ENCODE measurements around the gene TFF3.

TFF3 gene

GRCh38 chr21:42338729-42339715 is 23.8 kb upstream of the TFF3 start:
- no peaks in the 10 kb centered on the region for H3K9me3 Mint-ChIP-seq
- H3K4me3 Mint-ChIP-seq, result no peak overlapping the region
- H3K4me1 Mint-ChIP-seq (ENCODE audit: low read depth), result peaks cover 8% of the 10 kb centered on the region
- H3K36me3 Mint-ChIP-seq (ENCODE audit: low read depth), result no peaks in the 10 kb centered on the region
- no peak overlapping the region for H3K27ac Mint-ChIP-seq
- no peaks in the 10 kb centered on the region for H3K27me3 Mint-ChIP-seq

DNA sequence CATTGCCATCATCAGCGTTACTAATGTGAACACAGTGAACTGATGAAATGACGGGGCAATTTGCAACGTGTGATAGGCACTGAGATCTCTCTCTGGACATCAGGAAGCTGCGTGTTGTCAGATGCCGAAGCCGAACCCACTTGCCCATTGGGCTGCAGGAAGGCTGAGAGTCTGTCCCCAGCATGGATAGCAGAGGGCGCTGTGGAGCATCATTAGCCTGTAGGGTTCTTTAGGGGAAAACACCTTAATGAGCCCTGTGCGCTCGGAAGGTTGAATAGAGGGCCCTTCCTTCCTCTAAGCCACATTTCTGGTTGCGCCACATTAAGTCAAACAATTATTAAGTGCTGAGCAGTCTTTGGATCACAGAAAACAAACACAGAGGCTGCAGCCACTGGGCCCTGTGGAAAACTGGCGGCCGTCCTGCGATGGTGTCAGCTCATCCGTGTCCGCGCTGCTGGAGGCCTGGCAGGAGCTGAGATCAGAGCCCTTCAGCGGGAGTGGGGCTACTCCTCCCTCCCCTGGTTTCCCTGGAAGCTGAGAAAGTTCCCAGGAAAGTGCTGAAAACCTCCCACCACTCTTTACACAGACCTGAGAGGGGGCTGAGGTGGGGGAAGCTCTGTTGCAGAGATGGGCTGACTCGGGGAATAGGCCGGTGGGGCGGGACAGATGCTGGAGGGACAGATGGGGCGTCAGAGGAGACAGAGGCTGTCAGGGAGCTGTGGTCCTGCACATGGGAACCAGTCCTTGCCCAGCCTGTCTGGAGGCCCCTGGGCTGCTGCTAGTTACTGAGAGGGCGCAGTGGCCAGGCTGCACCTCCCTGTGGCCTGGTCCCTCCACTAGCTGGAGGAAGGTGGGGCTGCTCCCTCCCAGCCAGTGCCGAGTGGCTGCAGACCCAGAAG is 22.9 kb upstream of the TFF3 start:
- H3K4me1 Mint-ChIP-seq (ENCODE audit: low read depth), result peaks cover 8% of the 10 kb centered on the region
- H3K27me3 Mint-ChIP-seq, result peaks cover 3% of the 10 kb centered on the region
- no peaks in the 10 kb centered on the region for H3K9me3 Mint-ChIP-seq
- H3K4me3 Mint-ChIP-seq, result peak overlapping the region; percentile 23
- peak overlapping the region; percentile 37 for H3K27ac Mint-ChIP-seq
- no peaks in the 10 kb centered on the region for H3K36me3 Mint-ChIP-seq (ENCODE audit: low read depth)

DNA sequence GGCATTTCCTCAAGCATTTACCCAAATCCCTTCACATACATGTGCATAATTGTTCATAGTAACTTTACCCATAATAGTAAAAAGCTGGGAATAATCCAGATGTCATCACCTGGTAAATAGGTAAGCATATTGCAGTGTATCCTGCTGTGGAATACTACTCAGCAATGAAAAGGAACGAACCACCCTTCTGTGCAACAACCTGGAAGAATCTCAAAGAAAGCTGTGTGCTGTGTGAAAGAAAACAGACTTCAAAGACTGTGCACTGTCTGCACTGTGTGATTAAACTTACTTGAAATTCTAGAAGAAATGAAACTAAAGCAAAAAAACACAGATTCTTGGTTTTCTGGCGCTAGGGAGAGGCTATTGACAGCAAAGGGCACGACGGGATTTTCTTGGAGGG is 22.1 kb upstream of the TFF3 start:
- Mint-ChIP-seq H3K36me3 (ENCODE audit: low read depth) (no peaks in the 10 kb centered on the region), H3K9me3 (no peaks in the 10 kb centered on the region), H3K4me3 (no peak overlapping the region), H3K27ac (peak overlapping the region; percentile 37), H3K4me1 (ENCODE audit: low read depth) (peaks cover 8% of the 10 kb centered on the region), H3K27me3 (peaks cover 3% of the 10 kb centered on the region)

- H3K4me3 Mint-ChIP-seq, result no peak overlapping the region
- H3K4me1 Mint-ChIP-seq (ENCODE audit: low read depth), result peaks cover 8% of the 10 kb centered on the region
- no peaks in the 10 kb centered on the region for H3K36me3 Mint-ChIP-seq (ENCODE audit: low read depth)
- peaks cover 3% of the 10 kb centered on the region for H3K27me3 Mint-ChIP-seq
- H3K27ac Mint-ChIP-seq, result no peak overlapping the region
- peaks cover 3% of the 10 kb centered on the region for H3K9me3 Mint-ChIP-seq
These were observed 20.8 kb upstream of the TFF3 start for GRCh38 chr21:42336054-42336453.

- Mint-ChIP-seq H3K9me3 (peaks cover 5% of the 10 kb centered on the region), H3K27me3 (peaks cover 3% of the 10 kb centered on the region), H3K4me1 (ENCODE audit: low read depth) (peaks cover 3% of the 10 kb centered on the region)
These were observed 17.5 kb upstream of the TFF3 start for GRCh38 chr21:42332557-42333317.

GRCh38 chr21:42331660-42332059 is 16.5 kb upstream of the TFF3 start:
- peaks cover 5% of the 10 kb centered on the region for H3K9me3 Mint-ChIP-seq
- peaks cover 3% of the 10 kb centered on the region for H3K27me3 Mint-ChIP-seq
- no peaks in the 10 kb centered on the region for H3K36me3 Mint-ChIP-seq (ENCODE audit: low read depth)
- H3K27ac Mint-ChIP-seq, result no peak overlapping the region
- no peaks in the 10 kb centered on the region for H3K4me1 Mint-ChIP-seq (ENCODE audit: low read depth)
- no peak overlapping the region for H3K4me3 Mint-ChIP-seq

More at GRCh38 chr21:42332557-42333317, 17.5 kb upstream of the TFF3 start:
- Mint-ChIP-seq H3K4me3 (no peak overlapping the region), H3K27ac (no peak overlapping the region), H3K36me3 (ENCODE audit: low read depth) (no peaks in the 10 kb centered on the region)

DNA sequence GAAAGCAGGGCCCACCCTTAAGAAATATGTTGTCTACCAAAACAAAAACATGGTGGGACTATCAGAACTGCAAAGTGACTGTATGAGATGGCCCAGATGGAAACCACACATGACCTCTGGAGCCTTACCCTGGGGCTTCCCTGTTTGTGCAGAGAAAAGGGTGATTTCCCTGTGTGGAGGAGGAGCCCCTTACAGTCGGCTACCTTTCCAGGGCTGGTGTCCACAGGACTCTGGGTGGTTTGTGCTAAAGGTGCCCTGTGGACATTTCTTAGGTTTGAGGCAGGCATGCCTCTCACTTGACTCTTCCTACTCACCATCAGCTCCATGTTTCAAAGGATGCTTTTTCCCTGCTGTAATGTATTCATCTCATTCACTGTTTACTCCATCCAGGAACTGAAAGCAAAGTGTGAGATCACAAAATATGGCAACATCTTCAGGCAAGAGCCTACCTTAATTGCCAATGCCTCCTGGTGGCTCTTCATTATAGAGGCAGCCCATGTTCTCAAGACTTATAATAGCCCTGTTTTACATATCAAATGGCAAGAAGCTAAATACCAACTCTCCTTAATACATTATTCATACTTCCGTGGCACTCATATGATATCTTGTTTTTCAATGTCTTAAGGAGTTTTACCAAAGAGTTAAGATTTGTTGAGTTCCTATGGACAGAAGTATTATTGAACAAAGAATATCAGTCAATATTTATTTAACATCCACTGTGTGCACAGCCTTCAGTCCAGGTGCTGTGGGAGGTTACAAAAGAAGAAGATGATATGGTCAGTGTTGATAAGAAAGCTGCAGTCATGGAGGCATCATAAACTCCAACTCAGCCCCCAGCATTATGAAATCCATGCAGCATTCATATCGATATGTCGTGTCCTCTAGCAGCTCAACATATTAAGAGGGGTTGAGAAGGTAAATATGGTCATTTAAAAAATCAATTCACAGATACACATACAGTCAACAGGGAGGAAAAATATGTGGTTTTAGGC is 15.5 kb upstream of the TFF3 start:
- no peak overlapping the region for H3K4me3 Mint-ChIP-seq
- H3K27ac Mint-ChIP-seq, result no peak overlapping the region
- peaks cover 5% of the 10 kb centered on the region for H3K27me3 Mint-ChIP-seq
- no peaks in the 10 kb centered on the region for H3K36me3 Mint-ChIP-seq (ENCODE audit: low read depth)
- peaks cover 5% of the 10 kb centered on the region for H3K9me3 Mint-ChIP-seq
- no peaks in the 10 kb centered on the region for H3K4me1 Mint-ChIP-seq (ENCODE audit: low read depth)

DNA sequence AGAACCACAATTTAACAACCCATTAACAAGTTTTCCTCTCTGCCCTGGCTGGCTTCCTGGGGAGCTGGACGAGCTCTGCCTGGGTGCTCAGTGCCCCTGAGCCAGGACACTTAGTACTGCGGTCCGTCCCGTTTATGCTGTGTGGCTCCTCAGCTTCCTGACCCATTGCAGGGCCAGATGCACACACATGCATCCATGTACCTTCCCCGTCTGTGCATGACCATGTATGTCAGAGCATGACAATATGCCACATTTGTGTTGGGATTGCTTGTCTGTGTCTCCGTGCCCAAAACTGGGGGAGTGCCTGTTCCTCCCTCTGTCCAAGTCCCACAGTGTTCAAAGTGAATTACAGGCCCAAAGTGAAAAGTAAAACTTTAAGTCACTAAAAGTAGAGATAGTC is 9.7 kb upstream of the TFF3 start:
- Mint-ChIP-seq H3K27me3 (peaks cover 9% of the 10 kb centered on the region), H3K9me3 (no peaks in the 10 kb centered on the region), H3K4me3 (no peak overlapping the region), H3K4me1 (ENCODE audit: low read depth) (no peaks in the 10 kb centered on the region), H3K36me3 (ENCODE audit: low read depth) (no peaks in the 10 kb centered on the region), H3K27ac (no peak overlapping the region)

DNA sequence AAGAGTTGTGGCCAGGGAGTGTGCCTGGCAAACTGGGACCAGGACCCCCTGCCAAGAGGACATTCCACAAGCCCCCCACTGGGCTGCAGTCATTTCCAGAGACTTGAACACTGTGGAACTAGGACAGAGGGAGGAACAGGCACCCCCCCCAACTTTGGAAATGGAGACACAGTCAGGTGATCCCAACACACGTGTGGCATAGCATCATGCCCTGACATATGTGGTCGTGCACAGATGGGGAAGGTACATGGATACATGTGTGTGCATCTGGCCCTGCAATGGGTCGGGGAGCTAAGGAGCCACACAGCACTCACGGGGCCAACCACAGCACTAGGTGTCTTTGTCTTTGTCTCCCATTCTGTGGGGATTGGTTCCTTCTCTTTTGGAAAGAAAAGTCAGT is 6.6 kb upstream of the TFF3 start:
- Mint-ChIP-seq H3K27me3 (peaks cover 9% of the 10 kb centered on the region), H3K27ac (no peak overlapping the region), H3K36me3 (ENCODE audit: low read depth) (no peaks in the 10 kb centered on the region), H3K4me1 (ENCODE audit: low read depth) (peaks cover 10% of the 10 kb centered on the region), H3K9me3 (no peaks in the 10 kb centered on the region), H3K4me3 (no peak overlapping the region)

DNA sequence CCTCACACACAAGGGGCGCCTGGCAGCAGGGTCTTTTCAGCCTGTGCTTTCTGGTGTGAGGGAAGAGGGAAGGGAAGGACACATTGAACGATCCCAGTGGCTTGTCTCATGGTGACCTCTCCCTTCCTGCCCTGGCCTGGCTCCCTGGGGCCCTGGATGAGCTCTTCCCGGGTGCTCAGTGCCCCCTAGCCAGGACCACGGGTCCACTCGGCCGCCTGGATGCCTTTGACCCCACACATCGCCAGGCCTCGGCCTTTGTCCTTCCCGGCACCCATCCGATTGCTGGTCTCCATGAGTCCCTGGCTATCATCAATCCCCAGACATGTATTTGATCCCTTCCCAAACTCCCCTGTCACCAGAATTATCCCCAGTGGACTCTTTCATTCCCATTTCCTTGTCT is 6.0 kb upstream of the TFF3 start:
- peaks cover 10% of the 10 kb centered on the region for H3K4me1 Mint-ChIP-seq (ENCODE audit: low read depth)
- H3K36me3 Mint-ChIP-seq (ENCODE audit: low read depth), result no peaks in the 10 kb centered on the region
- H3K27ac Mint-ChIP-seq, result no peak overlapping the region
- H3K9me3 Mint-ChIP-seq, result no peaks in the 10 kb centered on the region
- H3K27me3 Mint-ChIP-seq, result peaks cover 9% of the 10 kb centered on the region
- H3K4me3 Mint-ChIP-seq, result no peak overlapping the region

DNA sequence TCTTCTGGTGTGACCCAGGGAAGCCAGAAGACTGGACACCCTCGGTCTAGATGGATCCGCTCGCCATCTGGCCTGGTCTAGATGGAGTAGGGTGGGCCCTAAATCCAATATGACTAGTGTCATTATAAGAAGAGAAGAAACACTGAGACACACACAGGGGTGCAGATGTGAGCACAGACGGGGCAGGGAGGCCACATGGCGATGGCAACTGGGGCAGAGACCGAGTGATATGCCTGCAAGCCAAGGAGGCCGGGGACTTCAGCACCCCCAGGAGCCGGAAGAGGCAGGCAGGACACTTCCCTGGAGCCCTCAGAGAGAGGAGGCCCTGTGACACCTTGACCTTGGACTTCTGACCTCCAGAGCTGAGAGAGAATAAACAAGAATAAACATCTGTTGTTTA is 5.6 kb upstream of the TFF3 start:
- Mint-ChIP-seq H3K27ac (no peak overlapping the region), H3K4me3 (no peak overlapping the region), H3K9me3 (no peaks in the 10 kb centered on the region), H3K4me1 (ENCODE audit: low read depth) (peaks cover 10% of the 10 kb centered on the region), H3K27me3 (peaks cover 9% of the 10 kb centered on the region), H3K36me3 (ENCODE audit: low read depth) (no peaks in the 10 kb centered on the region)

DNA sequence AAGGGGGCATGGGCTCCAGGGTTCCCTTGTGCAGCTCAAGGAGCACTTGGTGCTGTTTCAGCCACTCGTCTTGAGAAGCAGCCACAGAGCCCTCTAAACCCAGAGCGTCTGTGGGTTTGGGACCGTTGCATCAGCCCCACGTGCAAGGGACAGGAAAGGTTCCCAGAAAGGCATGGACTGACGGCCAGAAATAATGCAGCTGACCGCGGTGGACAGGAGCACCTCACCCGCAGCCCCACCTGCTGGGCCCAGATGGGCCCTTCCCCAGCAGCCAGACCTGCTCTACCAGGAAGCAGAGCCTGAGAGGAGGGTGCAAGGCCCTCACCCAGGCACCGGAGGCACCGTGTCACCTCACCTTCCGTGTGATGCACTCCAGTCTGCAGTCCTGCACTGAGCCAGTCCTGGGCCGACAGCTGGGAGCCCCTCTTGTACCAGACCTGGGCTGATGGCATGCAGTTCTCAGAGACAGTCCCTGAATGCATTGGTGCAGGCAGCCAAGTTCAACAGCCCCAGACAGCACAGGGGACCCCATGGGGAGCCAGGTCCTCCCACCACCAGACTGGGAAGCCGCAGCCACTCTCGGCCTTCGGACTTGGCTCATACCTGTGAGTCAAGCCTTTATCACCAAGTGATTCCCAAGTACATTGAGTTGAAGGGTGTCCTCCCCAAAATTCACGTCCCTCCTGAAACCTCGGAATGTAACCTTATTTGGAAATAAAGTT is 4.8 kb upstream of the TFF3 start:
- Mint-ChIP-seq H3K36me3 (ENCODE audit: low read depth) (no peaks in the 10 kb centered on the region), H3K4me1 (ENCODE audit: low read depth) (peaks cover 10% of the 10 kb centered on the region), H3K9me3 (no peaks in the 10 kb centered on the region), H3K4me3 (no peak overlapping the region), H3K27ac (no peak overlapping the region), H3K27me3 (peaks cover 6% of the 10 kb centered on the region)

DNA sequence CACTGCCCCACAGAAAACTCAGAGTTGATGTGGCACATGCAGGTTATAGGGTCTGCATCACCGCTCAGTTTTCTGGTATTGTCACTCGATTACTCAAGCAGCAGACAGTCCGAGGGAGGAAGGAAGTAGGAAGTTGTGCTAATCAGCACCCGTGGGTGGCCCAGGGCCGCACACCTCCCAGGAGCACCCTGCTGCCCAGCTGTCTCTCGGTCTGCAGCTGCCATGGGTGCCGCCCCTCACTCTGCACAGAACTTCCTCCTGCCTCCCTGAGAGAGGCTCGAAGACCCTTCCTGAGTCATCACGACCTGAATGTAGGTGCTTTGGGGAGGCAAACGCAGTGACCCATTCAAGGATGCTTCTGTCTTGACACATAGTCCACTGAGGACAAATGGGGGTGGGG is 4.2 kb upstream of the TFF3 start:
- Mint-ChIP-seq H3K27ac (no peak overlapping the region), H3K4me3 (no peak overlapping the region), H3K9me3 (no peaks in the 10 kb centered on the region)

More for the DNA sequence above, 4.2 kb upstream of the TFF3 start:
- Mint-ChIP-seq H3K4me1 (ENCODE audit: low read depth) (peaks cover 10% of the 10 kb centered on the region), H3K27me3 (peaks cover 5% of the 10 kb centered on the region), H3K36me3 (ENCODE audit: low read depth) (no peaks in the 10 kb centered on the region)

Data from stimulated activated naive CD8-positive, alpha-beta T cell treated with anti-CD3 and anti-CD28 coated beads, Interleukin-15, Interleukin-2, amounts not matched to agents 100 ng/mL and 50 ng/mL, for 24 hours (primary cell).